HG03520 (cell line): Measurements from ENCODE around the gene HNRNPUL1.

ENCODE experiments used
- ATAC-seq: cut with Tn5 transposase; IDR thresholded peaks from one replicate; pipeline ENCODE4 v1.9.1; 2021; ENCODE audit warnings: mild to moderate bottlenecking, moderate library complexity; ENCODE audit not compliant: unreplicated experiment

Gene HNRNPUL1

GRCh38 chr19:41307090-41307875 lies 43.1 kb downstream of the HNRNPUL1 start:
- no peak for ATAC-seq

- no peak for ATAC-seq
Observed at GRCh38 chr19:41307954-41308449, 43.8 kb downstream of the HNRNPUL1 start.

GRCh38 chr19:41308450-41309179 lies 44.4 kb downstream of the HNRNPUL1 start:
- ATAC-seq: peak; percentile 37

GRCh38 chr19:41309180-41310032 lies 45.2 kb downstream of the HNRNPUL1 start:
- ATAC-seq: no peak

- ATAC-seq: peak; percentile 55
Observed at GRCh38 chr19:41310033-41310831, 46.1 kb downstream of the HNRNPUL1 start, which contains the start of gene CCDC97. Gene CCDC97 (plus strand): TSS chr19:41310172. CDS start chr19:41310311, 139 bp downstream.

- ATAC-seq: no peak
Observed at GRCh38 chr19:41311072-41311471, 46.9 kb downstream of the HNRNPUL1 start.

GRCh38 chr19:41311613-41312012 lies 47.4 kb downstream of the HNRNPUL1 start:
- no peak for ATAC-seq

GRCh38 chr19:41316306-41316920 lies 52.2 kb downstream of the HNRNPUL1 start:
- ATAC-seq: no peak

- ATAC-seq: no peak
Observed at GRCh38 chr19:41318696-41319499, 54.7 kb downstream of the HNRNPUL1 start.

- ATAC-seq: no peak
Observed at GRCh38 chr19:41319500-41320184, 55.5 kb downstream of the HNRNPUL1 start.

- no peak for ATAC-seq
Observed at GRCh38 chr19:41320185-41320518, 56.0 kb downstream of the HNRNPUL1 start.

GRCh38 chr19:41320568-41320967 lies 56.4 kb downstream of the HNRNPUL1 start:
- no peak for ATAC-seq

- no peak for ATAC-seq
Observed at GRCh38 chr19:41321204-41321599, 57.0 kb downstream of the HNRNPUL1 start.

- ATAC-seq: no peak
Observed at GRCh38 chr19:41321600-41322270, 57.6 kb downstream of the HNRNPUL1 start.

- no peak for ATAC-seq
Observed at GRCh38 chr19:41322451-41322850, 58.3 kb downstream of the HNRNPUL1 start.

- no peak for ATAC-seq
Observed at GRCh38 chr19:41323023-41323422, 58.9 kb downstream of the HNRNPUL1 start.

- ATAC-seq: no peak
Observed at GRCh38 chr19:41323430-41324125, 59.4 kb downstream of the HNRNPUL1 start.
